Activated gamma-delta T cell treated with anti-CD3 and anti-CD28 coated beads, Interleukin-2, amount 50 U/mL, for 16 hours (primary cell): ENCODE measurements around the gene STT3B.
"Not testable (repeated sequence)": the region's sequence is repeated elsewhere in the genome, so short reads cannot be mapped to it uniquely, and the experiment has no call there.

Experiments
- DNase-seq: peaks from one replicate; pipeline ENCODE4 v3.0.0-alpha.2; 2020; ENCODE audit warnings: low read depth

STT3B gene

DNA sequence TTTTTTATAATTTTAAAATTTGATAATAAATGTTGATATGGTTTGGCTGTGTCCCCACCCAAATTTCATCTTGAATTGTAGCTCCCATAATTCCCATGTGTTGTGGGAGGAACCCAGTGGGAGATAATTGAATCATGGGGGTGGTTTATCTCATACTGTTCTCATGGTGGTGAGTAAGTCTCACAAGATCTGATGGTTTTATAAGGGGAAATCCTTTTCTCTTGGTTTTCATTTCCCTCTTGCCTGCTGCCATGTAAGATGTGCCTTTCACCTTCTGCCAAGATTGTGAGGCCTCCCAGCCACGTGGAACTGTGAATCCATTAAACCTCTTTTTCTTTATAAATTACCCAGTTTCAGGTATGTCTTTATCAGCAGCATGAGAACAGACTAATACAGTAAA, 72.6 kb downstream of the STT3B start:
- not testable (repeated sequence) for DNase-seq

DNA sequence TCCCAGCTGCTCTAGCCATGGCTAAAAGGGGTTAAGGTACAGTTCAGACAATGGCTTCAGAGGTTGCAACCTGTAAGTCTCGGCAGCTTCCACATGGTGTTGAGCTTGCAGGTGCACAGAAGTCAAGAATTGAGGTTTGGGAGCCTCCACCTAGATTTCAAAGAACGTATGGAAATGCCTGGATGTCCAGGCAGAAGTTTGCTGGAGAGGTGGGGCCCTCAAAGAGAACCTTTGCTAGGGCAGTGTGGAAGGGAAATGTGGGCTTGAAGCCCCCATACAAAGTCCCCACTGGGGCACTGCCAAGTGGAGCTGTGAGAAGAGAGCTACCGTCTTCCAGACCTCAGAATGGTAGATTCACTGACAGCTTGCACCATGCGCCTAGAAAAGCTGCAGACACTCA, 73.7 kb downstream of the STT3B start:
- no peak for DNase-seq

DNA sequence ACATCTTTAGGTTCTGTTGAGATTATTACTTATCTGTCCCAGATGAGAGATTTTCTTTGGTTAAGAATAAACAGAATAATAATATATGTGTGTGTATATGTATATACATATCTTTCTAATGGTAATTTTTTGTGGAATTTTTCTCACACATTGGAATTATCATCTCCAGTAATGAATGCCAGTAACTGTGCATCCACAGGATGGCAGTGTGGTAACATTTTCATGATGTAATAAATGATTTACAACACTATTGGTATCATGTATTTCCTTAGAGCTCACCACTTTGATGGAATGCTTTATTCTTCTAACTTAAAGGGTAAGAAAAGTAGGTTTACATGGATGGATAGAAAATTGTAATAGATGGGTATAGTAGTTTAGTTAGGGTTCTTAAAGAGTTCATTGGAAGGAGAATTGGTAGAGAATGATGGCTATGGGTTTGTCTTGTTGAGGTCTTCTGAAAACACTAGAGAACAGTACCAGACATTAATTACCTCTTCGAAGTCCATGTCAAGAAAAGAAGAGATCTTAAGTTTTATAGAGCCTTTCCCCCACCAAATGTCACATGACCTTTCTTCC, 78.1 kb downstream of the STT3B start:
- DNase-seq = no peak

DNA sequence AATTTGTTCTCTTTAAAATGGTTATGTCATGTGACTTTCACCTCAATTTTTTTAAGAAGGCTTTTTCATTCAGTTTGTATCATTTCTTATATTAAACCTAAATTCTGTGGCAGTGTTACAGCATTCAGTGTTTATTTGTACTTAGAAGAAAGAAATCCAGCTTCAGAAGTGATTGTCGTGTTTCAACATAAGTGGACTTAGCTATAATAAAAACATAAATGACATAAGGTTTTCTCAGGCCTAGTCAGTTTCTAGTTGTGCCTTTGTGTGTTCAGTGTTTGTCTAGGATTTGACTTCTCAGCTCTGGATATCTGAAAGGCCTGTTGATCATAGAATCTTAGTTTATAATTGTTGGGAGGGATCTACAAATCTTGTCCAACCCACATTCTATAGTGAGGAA, 80.5 kb downstream of the STT3B start:
- no peak for DNase-seq

DNA sequence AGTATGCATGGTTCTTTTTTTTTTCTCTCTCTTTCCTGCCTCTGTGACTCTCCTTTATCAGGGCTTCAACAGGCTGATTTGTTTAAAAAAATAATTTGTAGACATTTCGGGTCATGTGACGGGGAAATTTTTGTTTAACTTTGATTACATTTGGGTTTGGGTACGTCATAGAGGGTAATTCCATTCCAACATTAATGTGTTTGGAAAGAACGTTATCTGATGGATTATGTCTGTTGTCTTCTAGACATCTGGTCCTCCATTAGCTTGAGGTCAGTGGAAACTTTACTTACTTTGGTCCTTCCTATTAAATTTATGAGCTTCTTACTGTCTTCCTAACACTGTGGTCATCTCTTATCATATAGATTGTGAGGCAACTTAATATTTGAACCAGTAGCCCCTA, 80.9 kb downstream of the STT3B start:
- no peak for DNase-seq

DNA sequence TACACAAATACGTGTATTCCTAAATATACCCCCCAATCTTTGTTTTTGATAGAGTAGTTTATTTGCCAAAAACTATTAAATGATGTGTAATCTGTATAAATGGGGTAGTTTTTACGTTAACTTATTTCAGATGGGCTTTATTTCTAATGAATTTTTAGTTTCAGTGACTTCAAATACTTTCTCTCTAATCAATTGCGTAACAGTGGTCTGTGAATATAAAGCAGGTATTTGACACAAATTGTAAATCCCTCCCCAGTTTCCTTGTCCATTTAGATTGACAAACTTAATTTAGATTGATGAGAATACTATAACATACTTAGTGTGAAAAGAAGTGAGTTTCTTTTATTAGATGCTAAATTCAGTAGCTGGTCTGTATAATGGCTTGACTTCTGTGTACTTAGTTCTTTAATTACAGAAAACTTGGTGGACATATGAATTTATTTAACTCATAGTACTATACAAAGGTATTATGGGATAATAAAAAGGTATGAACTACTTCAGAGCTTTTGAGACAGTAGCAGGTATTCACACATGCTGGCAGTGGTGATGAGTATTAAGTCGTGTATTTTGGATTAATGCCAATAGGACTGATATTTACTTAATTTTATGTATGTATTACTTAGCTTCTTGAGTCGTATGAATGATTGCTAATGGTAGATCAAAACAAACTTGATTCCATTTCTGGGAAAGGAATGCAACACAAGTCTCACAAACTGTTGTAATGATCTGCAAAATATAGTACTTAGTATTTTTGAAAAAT, 81.6 kb downstream of the STT3B start:
- DNase-seq = no peak

DNA sequence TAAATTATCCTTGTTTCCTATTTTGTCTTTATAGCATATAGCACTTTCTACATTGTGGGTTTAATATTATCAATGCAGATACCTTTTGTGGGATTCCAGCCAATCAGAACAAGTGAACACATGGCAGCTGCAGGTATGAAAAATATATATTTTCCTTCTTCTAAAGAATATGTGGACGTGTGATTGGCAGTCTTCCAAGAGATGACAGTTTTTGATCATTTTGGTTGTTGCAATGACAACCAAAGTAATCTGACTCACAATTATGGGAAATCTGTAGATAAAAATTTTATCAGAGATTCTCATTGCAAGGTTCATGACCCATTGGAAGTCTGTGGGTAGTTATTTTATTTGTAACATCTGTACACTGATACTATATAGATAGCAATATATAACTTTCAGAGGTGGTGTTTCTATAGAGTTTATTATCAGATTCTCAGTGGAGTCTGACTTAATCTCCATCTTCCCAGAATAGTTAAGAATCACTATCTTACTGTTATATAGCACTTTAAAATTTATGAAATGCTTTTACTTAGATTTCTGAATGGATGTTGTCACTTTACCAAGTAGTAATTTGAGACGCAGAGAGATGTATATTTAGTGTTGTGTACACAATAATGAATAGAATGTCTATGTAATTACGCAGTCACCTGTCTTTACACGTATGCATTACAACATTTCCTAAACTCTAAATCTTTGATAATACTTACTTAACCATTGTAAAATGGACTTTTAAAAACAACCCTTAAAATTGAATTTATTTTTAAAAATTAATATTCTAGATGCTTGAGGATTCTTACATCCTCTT, 82.5 kb downstream of the STT3B start:
- DNase-seq = no peak

DNA sequence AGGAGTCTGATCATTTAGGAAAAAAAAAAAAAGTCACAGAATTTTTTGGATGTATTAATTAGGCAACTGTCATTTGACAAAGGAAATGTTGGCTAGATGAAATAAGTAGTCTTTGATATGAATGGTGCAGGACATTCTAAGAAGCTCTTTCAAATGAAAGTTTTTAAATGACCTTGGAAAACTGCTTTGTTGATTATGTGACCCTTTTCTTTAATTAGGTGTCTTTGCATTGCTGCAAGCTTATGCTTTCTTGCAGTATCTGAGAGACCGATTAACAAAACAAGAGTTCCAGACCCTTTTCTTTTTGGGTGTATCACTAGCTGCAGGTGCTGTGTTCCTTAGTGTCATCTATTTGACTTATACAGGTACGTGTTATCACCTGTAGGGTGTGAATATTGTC, 84.0 kb downstream of the STT3B start:
- no peak for DNase-seq

DNA sequence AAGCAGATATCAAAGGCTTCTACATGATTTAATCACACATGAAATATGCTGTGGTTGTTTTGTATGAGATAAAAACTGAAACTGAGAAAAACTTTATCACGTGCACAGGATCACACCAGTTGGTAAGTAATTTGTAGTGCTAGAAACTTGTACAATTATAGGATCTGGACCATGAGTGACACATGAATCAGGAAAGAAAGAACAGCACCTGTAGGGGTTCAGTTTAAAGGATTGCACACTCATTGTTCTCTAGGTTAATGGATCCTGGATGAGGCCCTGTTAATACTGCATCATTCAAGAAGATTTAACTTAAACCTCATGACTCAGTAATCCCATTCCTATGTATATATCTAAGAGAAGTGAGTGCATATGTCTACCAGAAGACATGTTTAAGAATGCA, 87.9 kb downstream of the STT3B start:
- no peak for DNase-seq

DNA sequence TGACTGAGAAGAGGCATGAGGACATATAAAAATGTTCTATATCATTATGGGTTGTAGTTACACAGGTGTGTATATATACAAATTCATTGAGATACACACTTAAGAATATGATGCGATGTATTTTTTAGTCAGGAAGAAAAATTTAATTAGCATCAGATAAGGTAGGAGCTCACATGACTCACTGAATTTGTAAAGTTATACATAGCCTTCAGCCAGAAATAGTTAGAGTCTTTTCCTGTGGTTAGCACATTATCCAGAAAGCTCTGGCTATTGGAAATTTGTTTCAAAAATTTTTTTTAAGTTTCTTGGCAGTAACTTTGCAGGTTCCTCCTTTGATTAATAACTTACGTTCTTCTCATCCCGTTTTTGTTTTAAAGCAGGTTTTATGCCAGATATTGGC, 88.6 kb downstream of the STT3B start:
- DNase-seq = no peak

DNA sequence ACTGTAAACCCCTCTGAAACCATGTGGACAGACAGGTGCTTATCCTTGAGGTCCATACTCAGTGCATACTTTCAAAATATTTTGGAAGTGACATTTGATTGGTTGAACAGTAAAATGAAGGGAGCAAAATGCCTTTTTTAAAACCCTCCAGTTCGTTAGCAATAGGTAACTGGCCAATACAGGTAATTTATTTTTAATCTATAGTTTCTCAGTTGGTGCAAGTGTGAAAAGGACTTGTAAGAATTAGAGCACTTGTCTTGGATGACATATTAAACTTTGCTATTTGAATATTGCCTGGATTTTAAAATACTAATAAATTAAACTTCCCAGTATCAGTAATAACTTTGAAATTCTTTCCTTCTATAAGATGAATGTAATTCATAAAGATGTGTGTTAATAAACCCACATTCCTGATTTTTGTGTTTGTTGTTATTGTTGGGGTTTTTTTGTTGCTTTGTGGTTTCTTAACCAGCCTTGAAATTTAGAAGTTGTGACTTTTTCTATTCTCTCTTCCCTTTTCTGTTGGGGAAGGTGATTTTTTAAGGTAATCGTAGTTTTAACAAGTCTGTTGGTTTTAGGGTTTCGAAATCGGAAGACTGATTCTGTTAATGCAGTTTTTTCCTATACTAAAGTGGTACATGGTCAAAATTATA, 90.0 kb downstream of the STT3B start:
- DNase-seq = no peak

DNA sequence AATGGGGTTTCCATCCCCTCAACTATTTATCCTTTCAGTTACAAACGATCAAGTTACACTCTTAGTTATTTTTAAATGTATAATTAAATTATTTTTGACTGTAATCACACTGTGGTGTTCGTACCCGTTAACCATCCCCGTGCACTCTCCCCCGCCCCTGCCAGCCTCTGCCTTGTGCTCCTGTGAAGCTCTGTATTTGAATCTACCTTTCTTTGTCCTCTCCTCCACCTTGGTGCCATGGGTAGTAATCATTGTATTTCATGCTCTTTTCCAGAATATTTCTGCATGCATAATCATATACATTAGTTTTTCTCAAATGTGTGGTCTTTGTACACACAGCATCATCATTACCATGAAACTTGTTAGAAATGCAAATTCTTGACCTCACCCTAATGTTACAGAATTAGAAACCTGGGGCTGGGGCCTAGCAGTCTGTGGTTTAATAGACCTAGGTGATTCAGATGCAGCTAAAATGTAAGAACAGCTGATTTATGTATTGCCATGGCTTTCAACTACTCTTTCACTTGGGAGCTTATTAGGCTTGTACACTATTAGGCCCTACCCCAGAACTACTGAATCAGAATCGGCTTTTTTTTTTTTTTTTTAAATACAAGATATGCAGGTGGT, 91.5 kb downstream of the STT3B start:
- DNase-seq = no peak

DNA sequence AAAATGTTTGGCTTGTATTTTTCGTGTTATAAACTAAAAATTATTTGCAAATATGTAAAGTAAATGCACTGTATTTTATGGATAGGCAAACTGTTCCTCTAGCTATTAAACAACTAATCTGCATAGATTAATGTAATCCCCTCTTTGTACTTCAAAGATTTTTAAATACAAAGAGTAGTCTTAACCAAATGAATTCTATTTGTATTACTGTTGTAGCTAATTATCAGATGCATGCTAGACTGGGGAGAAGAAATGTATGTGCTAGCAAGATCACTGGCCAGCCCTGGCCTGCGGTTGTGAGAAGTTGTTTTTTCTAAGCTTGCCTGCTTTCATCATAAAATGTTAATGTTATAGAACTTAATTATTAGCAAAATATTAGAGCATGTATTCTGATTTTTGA, 92.6 kb downstream of the STT3B start:
- no peak for DNase-seq

DNA sequence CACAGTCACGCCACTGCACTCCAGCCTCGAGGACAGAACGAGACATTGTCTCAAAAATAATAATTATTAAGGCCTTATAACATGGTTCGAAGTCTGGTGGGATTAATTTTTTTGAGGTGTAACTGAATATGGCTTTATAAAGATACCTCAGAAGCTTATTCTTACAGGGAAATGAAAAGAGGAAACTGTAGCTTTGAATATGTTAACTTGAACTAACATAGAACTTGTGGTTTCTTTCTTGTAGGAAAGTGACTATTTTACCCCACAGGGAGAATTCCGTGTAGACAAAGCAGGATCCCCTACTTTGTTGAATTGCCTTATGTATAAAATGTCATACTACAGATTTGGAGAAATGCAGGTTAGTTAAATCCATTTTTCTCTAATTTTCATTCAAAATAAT, 96.3 kb downstream of the STT3B start:
- no peak for DNase-seq

DNA sequence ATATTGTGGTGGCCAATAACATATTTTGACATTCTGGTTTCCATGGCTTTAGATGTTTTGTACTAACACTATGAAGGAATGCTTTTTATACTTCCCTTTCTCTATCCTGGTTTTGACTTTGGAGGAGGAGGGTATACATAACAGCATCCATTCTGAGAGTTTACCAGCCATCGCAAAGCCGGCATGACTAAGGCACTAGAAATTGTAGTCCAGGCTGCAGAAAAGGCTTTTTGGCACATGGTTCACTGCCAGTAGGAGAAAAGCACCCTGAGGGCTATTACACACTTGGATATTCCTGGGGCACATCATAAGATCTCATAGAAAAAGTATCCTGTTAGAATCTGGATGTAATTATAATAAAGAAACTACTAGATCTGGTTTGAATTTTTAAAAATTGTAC, 101.8 kb downstream of the STT3B start:
- no peak for DNase-seq

DNA sequence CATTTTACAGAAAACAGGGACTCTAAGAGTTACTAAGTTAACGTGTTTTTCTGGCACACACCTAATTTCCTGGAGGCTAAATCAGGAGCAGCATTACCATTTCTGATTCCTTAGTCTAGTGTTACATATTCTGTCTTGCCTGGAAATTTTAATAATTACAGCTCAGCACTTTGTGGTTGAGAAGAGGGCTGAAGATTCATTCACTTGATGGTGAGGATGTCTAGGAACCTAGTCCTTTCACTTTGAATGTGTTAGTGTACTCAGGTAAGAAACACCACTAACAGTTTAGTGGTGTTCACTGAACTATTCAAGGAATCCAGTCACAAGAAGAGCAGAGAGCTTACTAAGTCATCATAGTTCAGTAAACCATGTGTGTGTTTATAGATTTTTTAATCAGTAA, 102.8 kb downstream of the STT3B start:
- no peak for DNase-seq

DNA sequence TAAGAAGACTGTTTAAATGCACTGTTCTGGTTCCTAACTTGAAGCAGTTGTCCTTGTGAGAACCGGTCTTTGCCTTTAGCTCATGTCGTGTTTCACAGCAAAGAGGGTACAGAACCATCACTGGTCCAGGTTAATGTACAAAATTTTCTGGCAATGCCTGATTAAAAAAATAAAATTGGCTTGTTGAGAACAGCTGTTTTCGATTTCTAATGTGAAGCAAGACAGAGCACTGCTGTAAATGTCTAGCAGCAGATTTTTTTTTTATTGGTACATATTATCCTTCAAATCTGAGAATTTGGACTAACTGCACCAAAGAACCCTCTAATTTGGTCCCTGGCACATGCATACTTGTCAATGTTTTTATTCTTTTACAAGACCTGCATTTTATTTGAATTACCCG, 103.3 kb downstream of the STT3B start:
- DNase-seq = no peak

DNA sequence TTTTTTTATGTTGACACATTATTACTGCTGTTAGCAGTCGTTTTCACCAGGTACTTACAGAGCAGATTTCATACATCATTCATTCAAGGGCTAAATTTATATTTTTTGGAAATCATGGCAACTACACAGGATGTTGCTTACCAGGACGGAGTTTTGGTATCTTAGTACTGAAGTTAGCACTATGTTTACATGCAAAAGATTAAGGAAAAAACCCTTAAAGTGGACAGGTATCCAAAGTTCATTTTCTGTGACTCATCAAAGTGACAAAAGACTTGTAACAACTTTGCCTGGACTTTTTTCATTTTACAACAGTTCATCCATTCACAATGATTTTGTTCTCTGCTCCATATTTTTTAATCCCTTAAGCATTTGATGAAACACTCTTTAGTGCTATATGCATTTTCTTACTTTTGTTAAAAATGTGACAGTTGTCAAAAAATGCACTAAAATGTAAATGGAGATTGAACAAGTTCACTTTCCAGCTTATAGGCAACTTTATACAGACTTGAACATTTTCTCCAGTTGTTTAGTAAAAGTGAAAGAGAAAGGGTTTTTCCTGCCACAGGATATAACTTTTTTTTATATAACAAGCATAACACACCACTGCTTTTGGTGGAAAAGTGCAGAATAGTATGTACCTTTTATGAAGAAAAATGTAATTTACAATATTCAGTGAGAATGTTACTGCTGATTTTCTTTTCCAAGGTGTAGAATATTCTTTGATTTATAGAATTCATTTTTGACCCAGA, 104.1 kb downstream of the STT3B start:
- no peak for DNase-seq

DNA sequence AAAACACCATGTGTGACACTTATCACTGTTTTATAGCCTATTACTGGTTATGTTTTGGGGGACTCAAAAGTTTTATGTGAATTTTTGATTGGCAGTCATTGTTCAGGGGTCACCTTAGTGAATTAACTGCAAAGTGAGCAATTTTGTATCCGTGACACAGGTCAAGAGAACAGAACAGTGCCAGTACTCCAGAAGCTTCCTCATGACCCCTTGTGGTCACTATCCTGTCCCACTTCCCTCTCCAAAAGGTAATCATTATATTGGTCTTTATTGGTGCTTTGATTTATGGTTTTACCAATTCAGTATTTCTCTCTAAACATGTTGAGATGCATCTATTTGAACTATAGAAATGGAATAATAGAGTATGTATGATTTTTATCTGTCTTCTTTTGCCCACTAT, 107.1 kb downstream of the STT3B start:
- no peak for DNase-seq

DNA sequence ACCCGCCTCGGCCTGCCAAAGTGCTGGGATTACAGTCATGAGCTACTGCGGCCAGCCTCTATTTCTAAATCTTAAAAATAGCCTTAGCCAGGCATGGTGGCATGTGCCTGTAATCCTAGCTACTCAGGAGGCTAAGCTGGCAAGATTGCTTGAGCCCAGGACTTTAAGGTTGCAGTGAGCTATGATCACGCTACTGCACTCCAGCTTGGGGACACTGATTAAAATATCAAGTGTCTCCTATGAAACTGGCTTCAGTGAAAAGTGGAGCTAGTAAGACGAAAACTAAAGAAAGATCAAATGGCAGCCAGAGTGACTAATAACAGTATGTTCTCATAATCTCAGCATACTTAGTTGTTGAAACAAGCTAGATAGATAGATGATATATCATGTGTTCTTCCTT, 112.5 kb downstream of the STT3B start:
- DNase-seq = no peak

DNA sequence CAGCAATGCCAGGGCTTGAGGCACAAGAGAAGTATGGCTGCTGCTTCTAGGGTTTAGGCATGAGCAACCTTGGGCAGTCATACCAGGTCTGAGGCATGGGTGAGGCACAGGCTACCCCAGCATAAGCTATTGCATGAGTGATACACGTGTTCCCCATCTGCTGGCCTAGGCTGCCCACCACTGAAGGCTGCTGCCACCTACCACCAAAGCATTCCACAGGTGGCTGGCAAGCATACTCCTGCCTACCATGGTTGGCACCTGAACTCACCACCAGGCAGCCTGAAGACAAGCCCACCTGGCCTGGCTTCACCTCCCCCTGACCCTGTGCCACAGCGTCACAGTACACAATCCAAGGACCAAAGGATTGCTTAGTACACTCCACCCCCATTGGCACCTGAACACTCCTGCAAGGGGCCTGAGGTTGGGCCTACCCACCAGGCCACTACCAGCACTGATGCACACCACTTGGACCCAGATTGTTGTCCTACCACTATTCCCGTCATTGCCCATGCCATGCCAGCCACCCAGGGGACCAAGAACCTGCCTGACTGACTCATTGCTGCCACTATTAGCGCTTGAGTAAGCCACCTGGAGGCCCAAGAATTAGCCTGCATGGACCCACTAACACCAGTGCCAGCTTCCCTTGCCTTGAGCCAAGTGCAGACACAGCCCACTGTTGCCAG, 115.7 kb downstream of the STT3B start:
- DNase-seq = no peak
